K562 (cell line): Measurements from ENCODE around the gene NDUFA3. TPM values are rescaled to one million over a fixed set of nuclear protein-coding genes. Genes with fewer than 3 reads are reported as not detected.

Experiments used
- ATAC-seq: fragments of 200-7000 bp; cut with Tn5 transposase; 3 replicates; pipeline ENCODE4 v1.9.1; 2020; ENCODE audit warnings: moderate library complexity
- BruUV-seq: library from RNA; stranded (reverse); fragments of 400-500 nt; replicated peaks from 2 replicates; lab custom pipeline; 2021; lab: Mats Ljungman, UMichigan
- CTCF ChIA-PET: fragments of 300-600 bp; formaldehyde crosslinking; extraction: SDS; loops from one replicate; lab custom pipeline; 2021; ENCODE audit warnings: low intra/inter-chr PET ratio; lab: Yijun Ruan, JAX
- POLR2A ChIA-PET: fragments of 300-600, 350-650 bp; sonication (Branson Sonifier 250); formaldehyde crosslinking; extraction: SDS; loops from one replicate; lab custom pipeline; 2021; ENCODE audit warnings: antibody characterized with exemption, inconsistent platforms; lab: Yijun Ruan, JAX
- DNase-seq, 4 experiments: peaks; one replicate each; pipeline versions ENCODE4 v3.0.0 to v3.0.0-alpha.2; 2011 to 2018; ENCODE audit warnings: low spot score in 3 of 4, mixed read lengths in 3 of 4; ENCODE audit errors: extremely low read depth in 1 of 4
- FAIRE-seq: peaks from 2 replicates; lab custom pipeline; 2011; peaks lifted over from hg19 to GRCh38; lab: Jason Lieb, UNC
- H2AFZ ChIP-seq: 2 replicates; pipeline ENCODE4 v1.6.0; 2011; ENCODE audit warnings: low read depth, low read length, control low read depth, inconsistent platforms
- H3K27ac ChIP-seq: fragments of 200-600 bp; 3 replicates; pipeline ENCODE4 v1.8.0; 2011; ENCODE audit warnings: low read depth, mild to moderate bottlenecking, control low read depth, inconsistent platforms, low read length, moderate library complexity, mixed read lengths; ENCODE audit errors: extremely low read depth
- H3K27me3 ChIP-seq, 2 experiments: fragments of 300-600 bp in 1 of 2; 2 replicates in 1 of 2; 3 replicates in 1 of 2; pipeline versions ENCODE4 v1.6.0 to v1.8.0; 2011; ENCODE audit warnings: inconsistent platforms in 2 of 2, low read length in 2 of 2, mild to moderate bottlenecking in 1 of 2, mixed read lengths in 1 of 2, moderate library complexity in 1 of 2; ENCODE audit not compliant: control insufficient read depth in 2 of 2, insufficient read depth in 2 of 2
- H3K36me3 ChIP-seq: fragments of 300-600 bp; 3 replicates; pipeline ENCODE4 v1.8.0; 2011; ENCODE audit warnings: mild to moderate bottlenecking, low read length, inconsistent platforms; ENCODE audit not compliant: control insufficient read depth, insufficient read depth
- H3K4me1 ChIP-seq, 2 experiments: fragments of 200-600 bp in 1 of 2; replicated peaks in 1 of 2; 2 replicates in 1 of 2; 3 replicates in 1 of 2; pipeline versions ENCODE4 v1.5.1 to v1.8.0; 2011; ENCODE audit warnings: inconsistent platforms in 2 of 2, low read length in 2 of 2, mild to moderate bottlenecking in 1 of 2, mixed read lengths in 1 of 2, moderate library complexity in 1 of 2; ENCODE audit not compliant: control insufficient read depth in 2 of 2, insufficient read depth in 2 of 2
- H3K4me2 ChIP-seq: 2 replicates; pipeline ENCODE4 v1.6.1; 2011; ENCODE audit warnings: low read length, control low read depth, inconsistent platforms, mixed read lengths; ENCODE audit not compliant: insufficient read depth
- H3K4me3 ChIP-seq: fragments of 200-600 bp; sonication (generic), shearing (Covaris generic); 2 replicates; pipeline ENCODE4 v1.5.1; 2016; ENCODE audit warnings: control low read depth, inconsistent platforms
- H3K79me2 ChIP-seq: fragments of 200-600 bp; 3 replicates; pipeline ENCODE4 v1.8.0; 2011; ENCODE audit warnings: low read length, inconsistent platforms; ENCODE audit not compliant: control insufficient read depth, insufficient read depth
- H3K9ac ChIP-seq, 2 experiments: 2 replicates each; pipeline versions ENCODE4 v1.6.0 to v1.6.1; 2011; ENCODE audit warnings: low read depth in 2 of 2, low read length in 2 of 2, control low read depth in 1 of 2, inconsistent platforms in 1 of 2, mild to moderate bottlenecking in 1 of 2, mixed read lengths in 1 of 2; ENCODE audit not compliant: insufficient read depth in 1 of 2
- H3K9me1 ChIP-seq: one replicate; pipeline ENCODE4 v1.6.0; 2011; ENCODE audit warnings: inconsistent platforms, mild to moderate bottlenecking, low read length, moderate library complexity; ENCODE audit not compliant: control insufficient read depth, insufficient read depth
- H3K9me3 ChIP-seq: replicated peaks from 2 replicates; pipeline ENCODE4 v1.5.1; 2011; ENCODE audit warnings: low read depth, low read length, inconsistent platforms; ENCODE audit not compliant: control insufficient read depth, insufficient read depth
- H4K20me1 ChIP-seq: replicated peaks from 2 replicates; pipeline ENCODE4 v1.6.1; 2011; ENCODE audit warnings: low read length, inconsistent platforms, mixed read lengths; ENCODE audit not compliant: control insufficient read depth, insufficient read depth
- DIDO1 ChIP-seq: fragments of 450-650 bp; IDR thresholded peaks from 2 replicates; pipeline ENCODE4 v1.6.1; 2016; ENCODE audit warnings: low read depth, missing biosample characterization, missing genetic modification characterization
- ELF2 ChIP-seq: fragments of 250-450 bp; sonication (Bioruptor Pico); IDR thresholded peaks from 2 replicates; pipeline ENCODE4 v1.5.0; 2021; ENCODE audit warnings: mild to moderate bottlenecking
- FOXP4 ChIP-seq: sonication (generic); formaldehyde crosslinking; IDR thresholded peaks from 2 replicates; pipeline ENCODE4 v1.8.0; 2022; ENCODE audit warnings: mild to moderate bottlenecking, missing genetic modification reagents, borderline replicate concordance
- KDM4B ChIP-seq, 2 experiments: fragments of 450-650 bp in 1 of 2; sonication (generic) in 1 of 2; IDR thresholded peaks; 2 replicates each; pipeline ENCODE4 v1.6.1; 2016 to 2017; ENCODE audit warnings: borderline replicate concordance in 2 of 2, antibody characterized with exemption in 1 of 2, low read depth in 1 of 2, mild to moderate bottlenecking in 1 of 2
- KHSRP ChIP-seq: fragments of 450-650 bp; IDR thresholded peaks from 2 replicates; pipeline ENCODE4 v1.6.1; 2017
- LCOR ChIP-seq: sonication (generic); formaldehyde crosslinking; IDR thresholded peaks from 2 replicates; pipeline ENCODE4 v1.8.0; 2022; ENCODE audit warnings: mild to moderate bottlenecking, missing genetic modification reagents
- LEF1 ChIP-seq: fragments of 450-650 bp; IDR thresholded peaks from 2 replicates; pipeline ENCODE4 v1.6.1; 2016; ENCODE audit warnings: mild to moderate bottlenecking
- RBM15 ChIP-seq: fragments of 200-400 bp; formaldehyde crosslinking; IDR thresholded peaks from 2 replicates; pipeline ENCODE4 v1.6.1; 2018; ENCODE audit warnings: mild to moderate bottlenecking, low read length, moderate library complexity; ENCODE audit not compliant: insufficient read depth
- RBM17 ChIP-seq: fragments of 200-400 bp; formaldehyde crosslinking; IDR thresholded peaks from 2 replicates; pipeline ENCODE4 v1.6.1; 2017; ENCODE audit warnings: low read depth, mild to moderate bottlenecking, low read length, borderline replicate concordance
- RNF2 ChIP-seq: sonication (generic); IDR thresholded peaks from 2 replicates; pipeline ENCODE4 v1.6.1; 2016
- SIX5 ChIP-seq, 2 experiments: IDR thresholded peaks; 2 replicates each; pipeline ENCODE4 v1.6.1; 2011; ENCODE audit warnings: low read length in 2 of 2, borderline replicate concordance in 1 of 2, low read depth in 1 of 2, mild to moderate bottlenecking in 1 of 2, moderate library complexity in 1 of 2; ENCODE audit not compliant: insufficient read depth in 1 of 2
- TARDBP ChIP-seq: fragments of 450-650 bp; IDR thresholded peaks from 2 replicates; pipeline ENCODE4 v1.6.1; 2016
- U2AF1 ChIP-seq: fragments of 200-400 bp; formaldehyde crosslinking; optimal IDR thresholded peaks from 2 replicates; pipeline ENCODE3; 2017; ENCODE audit warnings: mild to moderate bottlenecking, low read depth, low read length, moderate library complexity
- ZMIZ1 ChIP-seq, 2 experiments: fragments of 150-350 bp in 1 of 2; IDR thresholded peaks; 2 replicates each; pipeline ENCODE4 v1.6.1; 2012 to 2016; ENCODE audit warnings: low read depth in 2 of 2, low read length in 2 of 2, mild to moderate bottlenecking in 1 of 2, moderate library complexity in 1 of 2
- WGBS: fragments of 100-300 bp; shearing (Covaris generic); methylation state at CpG from one replicate; pipeline ENCODE4 v1.1.6; 2016; ENCODE audit warnings: low coverage, mixed read lengths; ENCODE audit not compliant: insufficient coverage; ENCODE audit errors: missing lambda C conversion rate; 5-methylcytosine and 5-hydroxymethylcytosine counted together
- in situ Hi-C: fragments of 300-500 bp; cut with MboI; formaldehyde crosslinking; loops from 4 replicates; pipeline ENCODE4 v1.15.0; 2018; ENCODE audit warnings: inconsistent platforms, mixed read lengths
- intact Hi-C: fragments of 100-400 bp; cut with micrococcal nuclease; formaldehyde crosslinking; loops from 2 replicates; pipeline ENCODE4 v1.14.2; 2022
- polyA plus RNA-seq, 8 experiments: library from polyadenylated mRNA; depleted of rRNA in 4 of 8; stranded (reverse) in 5 of 8; unstranded in 3 of 8; fragments of >200 nt; fragmentation: Nextera tagmentation in 2 of 8; fragmentation: Illumina TruSeq in 1 of 8; extraction: Ambion mirVana in 2 of 8; extraction: Trizol in 1 of 8; gene quantifications; 2 replicates each; pipeline versions ENCODE4 v1.2.1 to v1.2.3, GENCODE V29; 2011 to 2014; ENCODE audit warnings: inconsistent platforms in 1 of 8, missing spikeins in 1 of 8
- total RNA-seq, 7 experiments: library from RNA; depleted of rRNA in 6 of 7; stranded (reverse); fragments of >200 nt in 6 of 7; fragmentation: Illumina TruSeq in 2 of 7; extraction: Trizol in 2 of 7; gene quantifications; 2 replicates each; pipeline versions ENCODE4 v1.2.1 to v1.2.3, GENCODE V29; 2011 to 2021; ENCODE audit warnings: low replicate concordance in 1 of 7
- TF ChIP-seq, protein P1 (sequence below): fragments of 250-450 bp; sonication (Bioruptor Pico); IDR thresholded peaks from 2 replicates; pipeline ENCODE4 v1.5.0; 2021

NDUFA3 gene
- total and polyA plus RNA-seq, 9 of the 15 experiments (the other 6 are each of a cell fraction or from before 2014, with no cell fraction given) = 39.2 to 279 (median 138) TPM

GRCh38 chr19:54133957-54134590, 31.4 kb downstream of the NDUFA3 start:
- no TSS peak for BruUV-seq
- Histone ChIP-seq H3K9ac (no peak overlapping the region), H3K36me3 (peaks cover 26% of the 10 kb centered on the region; the same call in 2 of the 3 replicates), H3K4me3 (no peak overlapping the region), H3K4me1 (peaks cover 10 to 18% of the 10 kb centered on the region in 2 experiments; a peak in 4 of 5 replicates), H4K20me1 (no peaks in the 10 kb centered on the region; the same call in 1 of the 2 replicates), H3K9me1 (peaks cover 4% of the 10 kb centered on the region), H3K27ac (no peak overlapping the region), H3K9me3 (no peaks in the 10 kb centered on the region), H2AFZ (no peak overlapping the region), H3K79me2 (peaks cover 15% of the 10 kb centered on the region), H3K27me3 (no peaks in the 10 kb centered on the region), H3K4me2 (no peak overlapping the region)
- DNase-seq = no peak
- CTCF ChIA-PET = no interaction called here
- WGBS = 44% methylated on average over 2 of the region's 2 CpGs
- no peak for FAIRE-seq
- POLR2A ChIA-PET = no interaction called here
- intact Hi-C loops (no loop called here), in situ Hi-C loops (no loop called here)
- no peak for ATAC-seq
- TF ChIP-seq ELF2 (CRISPR knock-in tag) = no peak
- TF ChIP-seq SIX5 (IDR thresholded peaks at IDR 0.05; ENCODE audit: borderline replicate concordance in 1 of 2, insufficient read depth in 1 of 2, low read depth in 1 of 2, low read length in 2 of 2) = no peak
- TF ChIP-seq KHSRP = no peak
- TF ChIP-seq U2AF1 = no peak
- TF ChIP-seq LEF1 = no peak
- TF ChIP-seq FOXP4 (CRISPR knock-in tag) = no peak
- TF ChIP-seq, protein P1, sequence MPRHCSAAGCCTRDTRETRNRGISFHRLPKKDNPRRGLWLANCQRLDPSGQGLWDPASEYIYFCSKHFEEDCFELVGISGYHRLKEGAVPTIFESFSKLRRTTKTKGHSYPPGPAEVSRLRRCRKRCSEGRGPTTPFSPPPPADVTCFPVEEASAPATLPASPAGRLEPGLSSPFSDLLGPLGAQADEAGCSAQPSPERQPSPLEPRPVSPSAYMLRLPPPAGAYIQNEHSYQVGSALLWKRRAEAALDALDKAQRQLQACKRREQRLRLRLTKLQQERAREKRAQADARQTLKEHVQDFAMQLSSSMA (CRISPR knock-in tag) = no peak
- TF ChIP-seq ZMIZ1 (IDR thresholded peaks at IDR 0.05; ENCODE audit: low read depth in 2 of 2, low read length in 2 of 2) = no peak
- no peak for TF ChIP-seq TARDBP
- TF ChIP-seq LCOR (CRISPR knock-in tag) = no peak
- no peak for TF ChIP-seq RBM15
- no peak for TF ChIP-seq RBM17
- TF ChIP-seq RNF2 = no peak
- no peak for TF ChIP-seq DIDO1 (tag)
- TF ChIP-seq KDM4B (IDR thresholded peaks at IDR 0.05; ENCODE audit: borderline replicate concordance in 2 of 2, low read depth in 1 of 2) = no peak
